Measurements from ENCODE around the gene GIPC3.

Gene GIPC3

DNA sequence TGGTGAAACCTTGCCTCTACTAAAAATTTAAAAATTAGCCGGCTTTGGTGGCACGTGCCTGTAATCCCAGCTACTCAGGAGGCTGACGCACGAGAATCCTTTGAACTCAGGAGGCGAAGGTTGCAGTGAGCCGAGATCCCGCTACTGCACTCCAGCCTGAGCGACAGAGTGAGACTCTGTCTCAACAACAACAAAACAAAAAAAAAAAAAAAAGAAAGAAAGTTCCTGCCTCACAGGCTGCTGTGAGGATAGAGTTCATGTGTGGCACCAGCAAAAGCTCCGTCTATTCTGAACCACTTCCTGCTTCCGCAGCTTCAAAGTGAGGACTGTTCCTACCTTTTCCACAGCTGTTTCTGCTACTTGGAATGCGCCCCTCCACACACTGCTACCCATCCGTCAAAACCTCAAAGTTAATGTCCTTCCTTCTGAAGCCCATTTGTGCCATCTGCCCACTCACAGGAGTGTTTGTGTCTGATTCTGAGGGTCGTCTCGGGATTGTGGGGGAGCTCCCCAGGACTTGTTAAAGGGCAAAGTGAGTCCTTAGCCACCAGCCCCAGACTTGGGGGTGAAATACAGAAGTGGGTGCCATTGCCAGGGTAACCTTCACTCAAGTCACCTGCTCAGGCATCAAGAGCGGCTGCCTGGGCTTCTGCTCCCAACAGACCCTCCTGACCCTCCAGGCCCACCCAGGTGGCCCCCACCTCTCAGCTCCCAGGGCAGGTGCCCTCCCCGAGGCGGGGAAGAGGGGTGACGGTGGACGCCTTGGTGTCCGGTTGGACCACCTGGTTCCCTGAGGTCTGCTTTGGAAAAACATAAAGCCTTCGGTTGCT lies 30.8 kb upstream of the GIPC3 start:
- TF ChIP-seq, protein P1, sequence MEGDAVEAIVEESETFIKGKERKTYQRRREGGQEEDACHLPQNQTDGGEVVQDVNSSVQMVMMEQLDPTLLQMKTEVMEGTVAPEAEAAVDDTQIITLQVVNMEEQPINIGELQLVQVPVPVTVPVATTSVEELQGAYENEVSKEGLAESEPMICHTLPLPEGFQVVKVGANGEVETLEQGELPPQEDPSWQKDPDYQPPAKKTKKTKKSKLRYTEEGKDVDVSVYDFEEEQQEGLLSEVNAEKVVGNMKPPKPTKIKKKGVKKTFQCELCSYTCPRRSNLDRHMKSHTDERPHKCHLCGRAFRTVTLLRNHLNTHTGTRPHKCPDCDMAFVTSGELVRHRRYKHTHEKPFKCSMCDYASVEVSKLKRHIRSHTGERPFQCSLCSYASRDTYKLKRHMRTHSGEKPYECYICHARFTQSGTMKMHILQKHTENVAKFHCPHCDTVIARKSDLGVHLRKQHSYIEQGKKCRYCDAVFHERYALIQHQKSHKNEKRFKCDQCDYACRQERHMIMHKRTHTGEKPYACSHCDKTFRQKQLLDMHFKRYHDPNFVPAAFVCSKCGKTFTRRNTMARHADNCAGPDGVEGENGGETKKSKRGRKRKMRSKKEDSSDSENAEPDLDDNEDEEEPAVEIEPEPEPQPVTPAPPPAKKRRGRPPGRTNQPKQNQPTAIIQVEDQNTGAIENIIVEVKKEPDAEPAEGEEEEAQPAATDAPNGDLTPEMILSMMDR (IDR thresholded peaks at IDR 0.05) = no peak

DNA sequence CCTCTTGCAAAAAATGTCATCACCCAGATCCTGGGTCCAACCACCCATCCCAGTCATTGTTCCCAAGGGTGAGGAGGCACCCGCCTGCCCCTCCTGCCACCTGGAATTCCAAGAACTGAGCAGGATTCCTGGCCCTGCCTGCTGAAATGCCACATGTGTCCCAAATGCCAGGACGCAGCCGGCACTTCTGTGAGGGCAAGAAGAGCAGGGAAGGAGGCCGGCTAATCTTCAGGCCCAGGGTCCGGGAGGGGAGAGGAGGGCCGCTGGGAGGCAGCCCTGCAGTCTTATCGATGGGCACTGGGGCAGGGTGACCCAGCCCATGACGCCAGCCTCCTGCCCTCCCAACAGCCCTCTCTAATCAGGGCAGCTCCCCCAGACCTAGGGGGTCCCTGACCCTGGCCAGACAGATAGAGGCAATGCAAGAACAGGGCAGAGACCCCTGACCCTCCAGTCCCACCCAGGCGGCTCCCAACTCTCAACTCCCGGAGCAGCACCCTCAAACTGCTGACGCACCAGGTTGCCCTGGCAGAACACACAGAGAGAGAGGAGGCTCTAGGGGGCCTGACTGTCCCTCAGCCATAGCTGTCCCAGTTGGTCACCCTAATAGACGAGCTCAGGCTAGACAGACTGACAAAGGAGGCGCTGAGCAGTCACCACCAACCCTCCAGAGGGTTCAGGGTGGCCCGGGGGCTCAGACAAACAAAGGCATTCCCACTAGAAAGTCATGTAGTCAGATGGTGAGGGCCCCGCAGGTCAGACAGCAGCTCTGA lies 29.4 kb upstream of the GIPC3 start:
- TF ChIP-seq, protein P1 (IDR thresholded peaks at IDR 0.05) = no peak

DNA sequence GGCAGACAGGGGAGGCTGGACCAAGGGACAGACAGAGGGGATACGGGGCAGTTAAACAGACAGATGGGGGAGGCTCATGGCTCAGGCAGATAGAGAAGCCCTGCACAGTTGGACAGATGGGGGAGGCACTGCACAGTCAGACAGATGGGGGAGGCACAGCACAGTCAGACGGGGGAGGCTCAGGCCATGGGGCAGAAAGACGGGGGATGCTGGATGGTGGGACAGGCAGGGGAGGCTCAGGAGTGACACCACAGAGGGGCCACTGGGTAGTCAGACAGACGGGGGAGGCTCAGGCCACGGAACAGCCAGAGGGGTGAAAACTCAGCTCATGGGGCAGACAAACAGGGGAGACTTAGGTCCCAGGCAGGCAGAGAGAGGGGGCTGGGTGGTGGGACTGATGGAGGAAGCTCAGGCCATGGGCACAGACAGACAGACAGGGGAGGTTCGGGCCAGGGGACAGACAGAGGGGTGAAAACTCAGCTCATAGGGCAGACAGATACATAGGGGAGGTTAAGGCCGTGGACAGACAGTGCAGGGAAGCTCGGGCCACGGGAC lies 28.8 kb upstream of the GIPC3 start:
- TF ChIP-seq, protein P1 (IDR thresholded peaks at IDR 0.05) = no peak

DNA sequence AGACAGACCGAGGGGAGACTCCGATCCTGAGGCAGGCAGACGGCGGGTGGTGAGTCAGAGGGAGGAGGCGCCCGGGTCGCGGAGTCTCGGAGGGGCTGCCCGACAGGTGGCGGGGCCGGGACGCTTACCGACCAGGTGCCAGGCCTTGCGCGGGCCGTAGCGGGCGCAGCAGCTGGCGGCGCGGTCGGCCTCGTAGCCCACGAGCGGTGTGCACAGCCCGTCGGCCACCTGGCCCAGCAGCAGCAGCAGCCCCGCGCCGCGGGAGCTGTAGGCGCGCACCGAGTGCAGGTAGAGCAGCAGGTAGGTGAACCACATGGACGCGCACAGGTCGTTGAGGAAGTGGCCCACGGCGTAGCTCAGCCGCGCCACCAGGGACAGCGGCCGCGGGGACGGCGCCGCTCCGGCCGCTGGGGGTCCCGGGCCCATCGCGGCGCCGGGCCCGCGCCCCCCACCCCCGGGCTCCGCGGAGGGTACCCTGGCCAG lies 28.3 kb upstream of the GIPC3 start:
- TF ChIP-seq, protein P1 (IDR thresholded peaks at IDR 0.05) = no peak

DNA sequence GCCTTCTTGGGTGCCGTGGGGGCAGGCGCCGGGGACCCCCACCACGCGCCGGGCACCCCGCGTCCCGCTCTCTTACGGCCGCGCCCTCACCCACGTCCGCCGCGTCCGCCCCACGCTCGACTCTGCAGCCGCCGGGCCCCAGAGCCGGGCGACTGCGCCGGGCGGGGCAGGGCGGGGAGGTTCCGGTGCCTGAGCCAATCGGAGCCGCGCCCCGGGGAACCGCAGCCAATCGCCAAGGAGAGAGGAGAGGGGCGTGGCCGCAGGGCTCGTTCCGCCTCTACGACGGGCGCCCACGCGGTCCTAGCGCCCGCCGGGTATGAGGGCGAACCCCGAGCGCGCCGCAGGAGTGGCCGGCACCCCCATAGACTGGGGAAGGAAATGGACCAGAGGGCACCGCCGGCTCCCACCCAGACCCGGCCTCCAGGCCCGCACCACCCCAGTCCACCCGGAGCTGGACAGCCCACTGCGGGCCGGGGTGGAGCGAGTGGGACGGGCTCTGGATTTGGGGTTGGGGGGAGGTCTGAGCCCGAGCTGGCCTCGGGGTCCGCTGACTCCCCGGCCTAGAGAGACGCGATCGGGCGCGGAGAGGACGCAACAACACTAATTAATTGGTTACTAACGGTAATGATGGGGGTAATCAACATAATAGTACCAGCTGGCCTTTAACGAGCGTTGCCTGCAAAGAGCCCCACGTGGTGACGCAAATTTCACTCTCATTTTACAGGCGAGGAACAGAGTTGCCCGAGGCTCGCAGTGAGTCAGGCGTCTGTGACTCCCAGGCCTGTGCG lies 27.6 kb upstream of the GIPC3 start, which contains the start of gene MFSD12:
MFSD12 (minus strand) TSS at position 126 of the 788 bp plus-strand sequence. CDS start 183 bp downstream, outside the sequence.
- TF ChIP-seq, protein P1 (IDR thresholded peaks at IDR 0.05) = no peak

DNA sequence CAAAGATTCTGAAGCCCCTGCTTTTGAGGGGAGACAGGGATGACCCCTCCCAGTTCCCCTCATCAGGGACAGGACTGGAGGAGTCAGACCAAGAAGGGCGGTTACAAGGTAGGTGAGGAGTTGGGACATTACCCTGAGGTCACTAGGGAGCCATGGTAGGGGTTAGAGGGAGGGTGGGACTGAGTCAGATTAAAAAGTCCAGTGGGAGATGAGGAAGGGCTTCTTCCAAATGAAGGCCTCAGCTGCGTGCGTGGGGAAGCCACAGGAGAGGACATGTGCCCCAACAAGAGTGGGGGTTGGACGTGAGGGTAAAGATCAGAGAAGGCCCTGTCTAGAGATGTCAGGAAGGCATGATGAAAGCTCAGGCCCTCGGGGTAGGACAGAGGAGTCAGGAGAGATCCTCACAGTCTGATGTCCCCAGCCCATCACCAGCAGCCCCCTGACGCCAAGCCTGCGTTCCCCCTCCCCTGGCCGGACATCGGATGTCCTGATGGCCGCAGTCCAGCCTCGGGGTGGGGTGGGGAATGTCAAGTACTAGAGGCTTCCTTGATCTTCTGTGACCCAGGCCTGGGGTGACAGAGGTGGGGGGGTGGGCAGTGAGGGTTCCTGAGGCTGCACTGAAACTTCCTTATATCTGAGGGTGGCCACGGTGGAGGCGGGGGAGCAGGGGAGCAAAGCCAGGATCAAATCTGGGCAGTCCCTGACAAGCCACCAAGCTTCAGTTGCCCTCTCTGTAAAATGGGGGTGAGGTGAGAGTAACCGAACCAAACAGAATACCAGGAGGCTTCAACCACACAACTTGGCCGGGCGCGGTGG lies 21.4 kb upstream of the GIPC3 start:
- TF ChIP-seq, protein P1 (IDR thresholded peaks at IDR 0.05) = no peak

Measured in LNCAP (cell line).